Measurements from ENCODE around the gene NTSR2.
A peak's percentile ranks its signal among the peaks of the same experiment; 100 is the strongest.

- TF ChIP-seq POLR2A (IDR thresholded peaks at IDR 0.05) (no peak), EP300 (IDR thresholded peaks at IDR 0.05) (no peak), CTCF (IDR thresholded peaks at IDR 0.05) (peak in 4 of 7 experiments; percentile 49 to 84 (median 72)), POLR2AphosphoS5 (IDR thresholded peaks at IDR 0.05) (no peak)
Measured at GRCh38 chr2:11692966-11693521, 23.0 kb upstream of the NTSR2 start.
